ENCODE results near the gene RPTN. TPM values are rescaled to one million over a fixed set of nuclear protein-coding genes. Genes with fewer than 3 reads are reported as not detected.

RPTN gene
- total and polyA plus RNA-seq, 3 experiments from 2014 or later, result not detected

GRCh38 chr1:152169366-152170025 is 10.5 kb upstream of the RPTN start:
- H3K27me3 Mint-ChIP-seq, result peaks cover 5 to 15% of the 10 kb centered on the region in 2 donors
- no peaks in the 10 kb centered on the region for H3K36me3 ChIP-seq (ENCODE audit: insufficient read depth, low read length)
- no peak overlapping the region for H3K27ac ChIP-seq (ENCODE audit: low read depth, low read length)
- CTCF ChIA-PET, result no interaction called here
- H3K27me3 ChIP-seq (ENCODE audit: insufficient read depth, low read length, poor library complexity, severe bottlenecking), result no peaks in the 10 kb centered on the region
- H3K9me3 Mint-ChIP-seq, result no peaks in the 10 kb centered on the region
- H3K4me3 Mint-ChIP-seq, result no peak overlapping the region
- H3K4me1 ChIP-seq (ENCODE audit: insufficient read depth, low read length), result no peaks in the 10 kb centered on the region
- H3K9me3 ChIP-seq (ENCODE audit: low read length), result no peaks in the 10 kb centered on the region
- POLR2A ChIA-PET, result no interaction called here
- no peak overlapping the region for H3K27ac Mint-ChIP-seq
- no peak overlapping the region for H3K4me3 ChIP-seq (ENCODE audit: low read length)
- no peak for DNase-seq
- peaks cover 0 to 2% (median 0%) of the 10 kb centered on the region in 3 donors for H3K36me3 Mint-ChIP-seq
- H3K4me1 Mint-ChIP-seq, result peaks cover 3 to 7% (median 5%) of the 10 kb centered on the region in 3 donors

- DNase-seq, result no peak
- POLR2A ChIA-PET, result no interaction called here
- Histone ChIP-seq H3K36me3 (ENCODE audit: insufficient read depth, low read length) (no peaks in the 10 kb centered on the region), H3K4me1 (ENCODE audit: insufficient read depth, low read length) (no peaks in the 10 kb centered on the region), H3K4me3 (ENCODE audit: low read length) (no peak overlapping the region), H3K27me3 (ENCODE audit: insufficient read depth, low read length, poor library complexity, severe bottlenecking) (no peaks in the 10 kb centered on the region), H3K9me3 (ENCODE audit: low read length) (no peaks in the 10 kb centered on the region), H3K27ac (ENCODE audit: low read depth, low read length) (no peak overlapping the region)
- Mint-ChIP-seq H3K4me1 (peaks cover 3 to 7% (median 5%) of the 10 kb centered on the region in 3 donors), H3K36me3 (peaks cover 0 to 2% (median 0%) of the 10 kb centered on the region in 3 donors), H3K4me3 (no peak overlapping the region), H3K27me3 (peaks cover 12 to 15% of the 10 kb centered on the region in 2 donors), H3K27ac (peak overlapping the region in 1 of 8 donors; percentile 21), H3K9me3 (no peaks in the 10 kb centered on the region)
- CTCF ChIA-PET, result no interaction called here
These were observed 9.5 kb upstream of the RPTN start for GRCh38 chr1:152168535-152168868.

GRCh38 chr1:152167835-152168534 is 9.0 kb upstream of the RPTN start:
- Histone ChIP-seq H3K27me3 (ENCODE audit: insufficient read depth, low read length, poor library complexity, severe bottlenecking) (no peaks in the 10 kb centered on the region), H3K27ac (ENCODE audit: low read depth, low read length) (no peak overlapping the region), H3K4me3 (ENCODE audit: low read length) (no peak overlapping the region), H3K9me3 (ENCODE audit: low read length) (no peaks in the 10 kb centered on the region), H3K4me1 (ENCODE audit: insufficient read depth, low read length) (no peaks in the 10 kb centered on the region), H3K36me3 (ENCODE audit: insufficient read depth, low read length) (no peaks in the 10 kb centered on the region)
- ChIA-PET CTCF (no interaction called here), POLR2A (no interaction called here)
- Mint-ChIP-seq H3K27ac (no peak overlapping the region), H3K36me3 (peaks cover 0 to 2% (median 0%) of the 10 kb centered on the region in 3 donors), H3K4me3 (no peak overlapping the region), H3K9me3 (no peaks in the 10 kb centered on the region), H3K4me1 (peaks cover 3 to 7% (median 5%) of the 10 kb centered on the region in 3 donors), H3K27me3 (peaks cover 13 to 16% of the 10 kb centered on the region in 2 donors)
- DNase-seq, result no peak

- DNase-seq, result no peak
- H3K9me3 ChIP-seq (ENCODE audit: low read length), result no peaks in the 10 kb centered on the region
- peaks cover 3 to 7% (median 5%) of the 10 kb centered on the region in 3 donors for H3K4me1 Mint-ChIP-seq
- no peak overlapping the region for H3K27ac Mint-ChIP-seq
- no peaks in the 10 kb centered on the region for H3K36me3 ChIP-seq (ENCODE audit: insufficient read depth, low read length)
- H3K4me3 ChIP-seq (ENCODE audit: low read length), result no peak overlapping the region
- no peak overlapping the region for H3K4me3 Mint-ChIP-seq
- H3K36me3 Mint-ChIP-seq, result peaks cover 0 to 2% (median 0%) of the 10 kb centered on the region in 3 donors
- no peaks in the 10 kb centered on the region for H3K9me3 Mint-ChIP-seq
- H3K27ac ChIP-seq (ENCODE audit: low read depth, low read length), result no peak overlapping the region
- POLR2A ChIA-PET, result no interaction called here
- no peaks in the 10 kb centered on the region for H3K4me1 ChIP-seq (ENCODE audit: insufficient read depth, low read length)
- H3K27me3 ChIP-seq (ENCODE audit: insufficient read depth, low read length, poor library complexity, severe bottlenecking), result no peaks in the 10 kb centered on the region
- H3K27me3 Mint-ChIP-seq, result peaks cover 11 to 16% of the 10 kb centered on the region in 2 donors
- CTCF ChIA-PET, result no interaction called here
These were observed 7.9 kb upstream of the RPTN start for GRCh38 chr1:152166966-152167365.

GRCh38 chr1:152165286-152166077 is 6.5 kb upstream of the RPTN start:
- H3K9me3 ChIP-seq (ENCODE audit: low read length), result no peaks in the 10 kb centered on the region
- H3K4me3 Mint-ChIP-seq, result no peak overlapping the region
- peaks cover 0 to 2% (median 0%) of the 10 kb centered on the region in 3 donors for H3K36me3 Mint-ChIP-seq
- H3K27me3 Mint-ChIP-seq, result peaks cover 10 to 16% of the 10 kb centered on the region in 2 donors
- H3K4me3 ChIP-seq (ENCODE audit: low read length), result no peak overlapping the region
- H3K4me1 ChIP-seq (ENCODE audit: insufficient read depth, low read length), result no peaks in the 10 kb centered on the region
- ChIA-PET CTCF (no interaction called here), POLR2A (no interaction called here)
- H3K9me3 Mint-ChIP-seq, result no peaks in the 10 kb centered on the region
- no peaks in the 10 kb centered on the region for H3K27me3 ChIP-seq (ENCODE audit: insufficient read depth, low read length, poor library complexity, severe bottlenecking)
- peaks cover 3 to 7% (median 5%) of the 10 kb centered on the region in 3 donors for H3K4me1 Mint-ChIP-seq
- no peak for DNase-seq
- H3K27ac ChIP-seq (ENCODE audit: low read depth, low read length), result no peak overlapping the region
- no peaks in the 10 kb centered on the region for H3K36me3 ChIP-seq (ENCODE audit: insufficient read depth, low read length)
- H3K27ac Mint-ChIP-seq, result peak overlapping the region in 1 of 8 donors; percentile 32

GRCh38 chr1:152164517-152165136 is 5.6 kb upstream of the RPTN start:
- ChIA-PET CTCF (no interaction called here), POLR2A (no interaction called here)
- no peak for DNase-seq
- Histone ChIP-seq H3K9me3 (ENCODE audit: low read length) (no peaks in the 10 kb centered on the region), H3K36me3 (ENCODE audit: insufficient read depth, low read length) (no peaks in the 10 kb centered on the region), H3K4me3 (ENCODE audit: low read length) (no peak overlapping the region), H3K27ac (ENCODE audit: low read depth, low read length) (no peak overlapping the region), H3K4me1 (ENCODE audit: insufficient read depth, low read length) (no peaks in the 10 kb centered on the region), H3K27me3 (ENCODE audit: insufficient read depth, low read length, poor library complexity, severe bottlenecking) (no peaks in the 10 kb centered on the region)
- peaks cover 0 to 2% (median 0%) of the 10 kb centered on the region in 3 donors for H3K36me3 Mint-ChIP-seq
- peaks cover 3 to 7% (median 5%) of the 10 kb centered on the region in 3 donors for H3K4me1 Mint-ChIP-seq
- no peak overlapping the region for H3K4me3 Mint-ChIP-seq
- H3K27me3 Mint-ChIP-seq, result peaks cover 10 to 16% of the 10 kb centered on the region in 2 donors
- H3K27ac Mint-ChIP-seq, result no peak overlapping the region
- no peaks in the 10 kb centered on the region for H3K9me3 Mint-ChIP-seq

- Histone ChIP-seq H3K9me3 (ENCODE audit: low read length) (no peaks in the 10 kb centered on the region), H3K4me1 (ENCODE audit: insufficient read depth, low read length) (no peaks in the 10 kb centered on the region), H3K36me3 (ENCODE audit: insufficient read depth, low read length) (no peaks in the 10 kb centered on the region), H3K27ac (ENCODE audit: low read depth, low read length) (no peak overlapping the region), H3K4me3 (ENCODE audit: low read length) (no peak overlapping the region), H3K27me3 (ENCODE audit: insufficient read depth, low read length, poor library complexity, severe bottlenecking) (no peaks in the 10 kb centered on the region)
- no peak for DNase-seq
- POLR2A ChIA-PET, result no interaction called here
- H3K36me3 Mint-ChIP-seq, result peaks cover 0 to 2% (median 0%) of the 10 kb centered on the region in 3 donors
- H3K27ac Mint-ChIP-seq, result no peak overlapping the region
- H3K9me3 Mint-ChIP-seq, result no peaks in the 10 kb centered on the region
- H3K4me3 Mint-ChIP-seq, result no peak overlapping the region
- CTCF ChIA-PET, result interaction anchor here (0.9 kb wide), 1 partner anchor 23 kb away, joined by 4 read pairs; no protein-coding TSS in a partner anchor
- peaks cover 7 to 16% of the 10 kb centered on the region in 2 donors for H3K27me3 Mint-ChIP-seq
- peaks cover 3 to 7% (median 5%) of the 10 kb centered on the region in 3 donors for H3K4me1 Mint-ChIP-seq
These were observed 3.9 kb upstream of the RPTN start for GRCh38 chr1:152162792-152163463.
